ENCODE results near the gene LRP8.

DNA sequence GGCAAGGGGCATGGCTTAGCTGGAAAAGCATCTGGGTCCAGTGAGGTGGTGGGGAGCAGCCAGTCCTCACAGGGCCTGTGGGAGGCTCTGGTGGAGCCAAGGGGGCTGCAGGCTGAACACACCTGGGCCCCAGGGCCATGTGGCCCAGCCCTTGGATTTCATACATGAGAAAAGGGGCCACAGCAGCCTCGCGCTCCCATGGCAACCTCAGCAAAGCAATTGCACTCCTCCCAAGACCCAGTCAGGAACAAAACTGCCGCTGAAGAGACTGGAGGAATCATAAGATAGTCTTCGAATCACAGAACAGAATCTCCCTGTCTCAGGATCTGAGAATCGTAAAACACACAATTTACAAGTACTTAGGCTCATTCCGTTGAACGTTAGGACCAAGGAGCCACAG, 24.6 kb downstream of the LRP8 start:
- TF ChIP-seq, protein P1, sequence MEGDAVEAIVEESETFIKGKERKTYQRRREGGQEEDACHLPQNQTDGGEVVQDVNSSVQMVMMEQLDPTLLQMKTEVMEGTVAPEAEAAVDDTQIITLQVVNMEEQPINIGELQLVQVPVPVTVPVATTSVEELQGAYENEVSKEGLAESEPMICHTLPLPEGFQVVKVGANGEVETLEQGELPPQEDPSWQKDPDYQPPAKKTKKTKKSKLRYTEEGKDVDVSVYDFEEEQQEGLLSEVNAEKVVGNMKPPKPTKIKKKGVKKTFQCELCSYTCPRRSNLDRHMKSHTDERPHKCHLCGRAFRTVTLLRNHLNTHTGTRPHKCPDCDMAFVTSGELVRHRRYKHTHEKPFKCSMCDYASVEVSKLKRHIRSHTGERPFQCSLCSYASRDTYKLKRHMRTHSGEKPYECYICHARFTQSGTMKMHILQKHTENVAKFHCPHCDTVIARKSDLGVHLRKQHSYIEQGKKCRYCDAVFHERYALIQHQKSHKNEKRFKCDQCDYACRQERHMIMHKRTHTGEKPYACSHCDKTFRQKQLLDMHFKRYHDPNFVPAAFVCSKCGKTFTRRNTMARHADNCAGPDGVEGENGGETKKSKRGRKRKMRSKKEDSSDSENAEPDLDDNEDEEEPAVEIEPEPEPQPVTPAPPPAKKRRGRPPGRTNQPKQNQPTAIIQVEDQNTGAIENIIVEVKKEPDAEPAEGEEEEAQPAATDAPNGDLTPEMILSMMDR (IDR thresholded peaks at IDR 0.05; ENCODE audit: insufficient read depth, low read length, poor library complexity, severe bottlenecking), result no peak
- no peak for TF ChIP-seq EZH2phosphoT487 (conservative IDR thresholded peaks at IDR 0.05; ENCODE audit: low read length)

Measured in SU-DHL-6 (cell line).